Stromal cell of bone marrow (primary cell): Measurements from ENCODE around the gene NAXE.
"Not testable (repeated sequence)": the region's sequence is repeated elsewhere in the genome, so short reads cannot be mapped to it uniquely, and the experiment has no call there.

ENCODE experiments used
- DNase-seq: peaks from one replicate; pipeline ENCODE4 v3.0.0-alpha.2; 2012; ENCODE audit warnings: low read depth

Gene NAXE

GRCh38 chr1:156593661-156593989, 2.0 kb downstream of the NAXE start:
- no peak for DNase-seq

- DNase-seq = no peak
Measured at GRCh38 chr1:156594190-156594589, 2.6 kb downstream of the NAXE start.

GRCh38 chr1:156595016-156595415, 3.4 kb downstream of the NAXE start:
- no peak for DNase-seq

DNA sequence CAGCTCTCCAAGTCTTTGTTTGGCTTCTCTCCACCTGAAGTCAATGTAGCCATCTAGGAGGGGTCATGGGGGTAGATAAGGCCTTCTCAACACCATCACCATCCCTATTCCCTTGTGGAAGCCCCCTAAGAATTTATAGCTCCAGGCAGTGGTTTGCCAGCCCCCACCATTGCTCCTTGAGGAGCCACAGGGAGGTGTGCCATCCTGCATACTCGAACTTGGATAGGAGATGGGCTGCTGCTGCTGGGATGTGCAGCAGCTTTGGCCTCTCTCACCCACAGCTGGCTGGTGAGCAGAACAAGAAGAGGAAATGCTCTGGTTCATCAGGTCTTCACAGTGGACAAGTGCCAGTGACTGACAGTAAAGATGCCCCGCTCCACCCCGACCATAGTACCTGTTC, 4.8 kb downstream of the NAXE start:
- DNase-seq = no peak

DNA sequence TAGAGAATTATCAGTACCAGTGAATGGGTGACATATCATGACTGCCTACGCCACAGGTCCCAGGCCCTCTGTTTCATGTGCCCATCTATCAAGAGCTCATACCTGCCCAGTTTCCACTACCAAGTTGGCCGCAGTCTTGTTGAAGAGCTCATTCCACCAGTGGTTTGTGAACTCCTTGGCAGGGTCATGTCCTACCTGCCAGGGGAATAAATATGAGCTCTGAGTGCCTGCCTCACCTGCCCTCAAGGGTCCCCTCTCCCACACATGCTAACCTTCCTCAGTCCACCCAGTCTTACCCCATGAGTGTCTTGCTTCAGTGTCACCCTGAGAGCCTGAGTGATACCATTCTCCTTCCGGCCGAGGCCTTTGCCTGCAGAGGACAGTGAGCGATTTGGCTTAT, 6.5 kb downstream of the NAXE start:
- no peak for DNase-seq

DNA sequence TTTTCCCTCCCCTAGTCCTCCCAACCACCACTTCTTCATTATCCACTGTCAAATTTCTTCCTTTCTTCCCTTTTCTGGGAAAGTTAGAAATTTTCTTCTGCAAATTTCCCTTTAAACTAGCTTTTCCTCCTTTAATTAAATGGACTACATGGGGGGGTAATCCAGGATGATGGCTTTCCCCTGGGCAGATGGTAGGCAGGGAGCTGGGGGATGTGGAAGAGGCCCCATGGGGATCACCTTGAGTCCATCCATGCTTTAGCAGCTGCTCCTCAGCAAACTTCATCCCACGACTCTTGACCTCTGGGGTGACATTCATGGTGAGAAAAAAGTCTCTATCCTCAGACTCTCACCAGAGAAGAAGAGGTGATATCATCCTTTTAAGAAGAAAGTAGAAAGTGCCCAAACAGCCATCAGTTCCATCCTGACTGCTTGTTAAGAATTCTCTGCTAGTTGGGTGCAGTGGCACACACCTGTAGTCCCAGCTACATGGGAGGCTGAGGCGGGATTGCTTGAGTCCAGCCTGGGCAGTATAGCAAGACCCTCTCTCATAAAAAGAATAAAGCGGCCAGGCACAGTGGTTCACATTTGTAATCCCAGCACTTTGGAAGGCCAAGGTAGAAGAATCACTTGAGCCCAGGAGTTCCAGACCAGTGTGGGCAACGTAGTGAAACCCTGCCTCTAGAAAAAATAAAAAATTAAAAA, 7.3 kb downstream of the NAXE start:
- no peak for DNase-seq

GRCh38 chr1:156599811-156600210, 8.2 kb downstream of the NAXE start:
- DNase-seq = no peak

- DNase-seq = no peak
Measured at GRCh38 chr1:156600733-156601121, 9.2 kb downstream of the NAXE start.

DNA sequence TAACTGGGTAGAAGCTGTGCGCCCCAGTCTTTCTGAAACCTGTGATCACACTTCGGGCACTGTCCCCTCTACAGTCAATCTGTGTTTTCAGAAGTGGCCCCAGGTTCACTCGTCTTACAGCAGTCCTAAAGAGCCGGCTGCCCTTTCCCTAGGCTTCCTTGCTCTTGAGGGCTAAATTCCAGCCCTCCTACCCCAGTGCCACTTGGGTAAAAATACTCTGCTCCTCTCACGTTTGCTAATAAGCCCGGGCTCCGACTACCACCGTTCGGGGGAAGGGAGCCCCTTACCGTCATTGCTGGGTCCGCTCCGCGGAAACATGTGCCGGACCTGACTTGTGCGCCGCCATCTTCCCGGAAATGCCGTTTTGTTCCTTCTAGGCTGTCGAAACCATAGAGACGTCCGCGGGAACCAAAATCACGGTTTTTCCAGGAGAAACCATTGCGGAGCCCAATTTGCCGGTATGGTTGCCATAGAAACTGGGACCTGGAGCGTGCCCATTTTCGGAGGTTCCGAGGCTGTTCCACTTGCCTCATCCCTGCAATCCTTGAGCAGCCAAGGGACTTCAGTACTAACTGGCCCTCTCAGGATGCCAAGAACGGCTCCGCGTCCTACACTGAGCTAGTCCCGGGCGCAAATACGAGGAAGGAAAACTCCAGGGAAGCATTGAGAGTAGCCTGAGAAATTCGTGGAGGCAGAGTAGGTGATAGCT, 9.7 kb downstream of the NAXE start, which contains the start of gene GPATCH4:
TSS of gene GPATCH4 (minus strand) at position 358 of the 709 bp plus-strand sequence.
- peak; percentile 93 for DNase-seq

GRCh38 chr1:156601892-156602291, 10.3 kb downstream of the NAXE start:
- no peak for DNase-seq

GRCh38 chr1:156602557-156602993, 11.0 kb downstream of the NAXE start:
- DNase-seq = no peak

DNA sequence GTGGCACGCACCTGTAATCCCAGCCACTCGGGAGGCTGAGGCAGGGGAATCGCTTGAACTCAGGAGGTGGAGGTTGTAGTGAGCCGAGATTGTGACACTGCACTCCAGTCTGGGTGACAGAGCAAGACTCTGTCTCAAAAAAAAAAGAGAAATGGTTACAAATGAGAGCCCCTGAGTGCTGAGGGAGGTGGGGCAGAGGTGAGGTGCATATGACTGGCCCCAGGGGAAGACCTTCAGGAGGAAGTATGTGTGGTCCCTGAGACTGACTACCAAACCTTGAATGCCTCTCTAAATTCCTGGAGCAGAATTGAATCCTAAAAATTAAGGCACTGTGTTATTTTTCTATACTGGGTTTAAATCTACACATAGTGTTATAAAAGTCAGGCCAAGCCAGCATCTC, 15.8 kb downstream of the NAXE start:
- DNase-seq = not testable (repeated sequence)

DNA sequence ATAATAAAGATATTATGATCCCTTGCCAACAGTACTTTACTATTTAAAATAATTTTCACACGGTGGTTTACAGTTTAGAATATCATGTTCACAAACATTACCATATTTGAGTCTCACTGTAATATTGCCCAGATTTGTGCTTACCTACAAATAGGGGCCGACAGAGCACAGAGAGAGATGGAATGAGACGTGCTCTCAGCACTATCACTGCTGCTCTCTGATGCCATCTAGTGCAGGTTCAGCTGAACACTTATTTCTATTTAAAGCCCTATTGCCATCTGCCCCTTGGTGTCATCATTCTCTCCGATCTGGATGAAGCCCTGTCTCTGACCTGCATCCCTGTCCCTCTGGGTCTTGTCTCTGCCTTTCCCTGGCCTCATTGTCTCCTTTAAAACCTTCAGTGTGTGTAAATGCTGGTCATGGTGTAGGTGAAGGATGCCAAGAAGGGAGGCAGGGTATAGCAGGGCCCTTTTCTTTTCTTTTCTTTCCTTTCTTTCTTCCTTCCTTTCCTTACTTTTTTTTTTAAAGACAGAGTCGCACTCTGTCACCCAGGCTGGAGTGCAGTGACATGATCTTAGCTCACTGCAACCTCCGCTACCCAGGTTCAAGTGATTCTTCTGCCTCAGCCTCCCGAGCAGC, 16.6 kb downstream of the NAXE start:
- DNase-seq = peak; percentile 46

- DNase-seq = no peak
Measured at GRCh38 chr1:156608981-156609380, 17.4 kb downstream of the NAXE start.

- DNase-seq = not testable (repeated sequence)
Measured at GRCh38 chr1:156610072-156610471, 18.5 kb downstream of the NAXE start.

DNA sequence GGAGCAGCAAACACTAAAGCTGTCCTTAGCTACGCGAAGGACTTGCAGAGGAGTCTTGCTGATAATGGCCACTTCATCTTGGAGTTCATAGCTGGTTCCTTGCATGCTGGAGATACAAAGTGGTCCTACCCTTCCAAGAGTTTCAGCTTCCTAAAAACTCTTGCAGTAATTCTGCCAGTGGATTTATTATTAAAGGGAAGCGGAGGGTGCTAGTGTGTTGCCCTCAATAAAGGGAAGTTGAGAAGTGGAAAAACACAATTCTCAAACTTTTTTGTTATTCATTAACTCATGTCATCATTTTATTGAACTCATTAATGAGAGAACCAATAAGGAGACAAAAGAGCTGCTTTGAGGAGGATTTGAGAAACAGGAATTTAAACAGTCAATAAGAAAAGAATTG, 21.1 kb downstream of the NAXE start:
- DNase-seq = no peak

DNA sequence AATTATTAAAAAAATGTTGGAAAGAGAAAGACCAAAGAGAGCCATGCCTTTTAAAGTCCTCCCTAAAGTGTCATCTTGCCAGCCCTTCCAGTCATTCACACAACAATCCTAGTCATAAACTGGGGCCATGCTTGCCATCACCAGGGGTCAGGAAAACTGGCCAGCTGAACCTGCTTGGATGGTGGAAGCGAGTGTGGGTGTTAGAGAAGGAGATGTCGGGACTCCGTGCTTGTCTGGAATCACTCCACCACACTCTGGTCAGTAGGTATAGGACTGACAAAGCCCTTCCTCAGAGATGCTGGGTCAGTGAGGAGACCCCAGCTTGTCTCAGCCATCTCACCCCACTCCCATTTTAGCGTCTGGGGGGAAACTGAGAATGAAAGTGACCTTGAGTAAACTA, 24.4 kb downstream of the NAXE start:
- no peak for DNase-seq

DNA sequence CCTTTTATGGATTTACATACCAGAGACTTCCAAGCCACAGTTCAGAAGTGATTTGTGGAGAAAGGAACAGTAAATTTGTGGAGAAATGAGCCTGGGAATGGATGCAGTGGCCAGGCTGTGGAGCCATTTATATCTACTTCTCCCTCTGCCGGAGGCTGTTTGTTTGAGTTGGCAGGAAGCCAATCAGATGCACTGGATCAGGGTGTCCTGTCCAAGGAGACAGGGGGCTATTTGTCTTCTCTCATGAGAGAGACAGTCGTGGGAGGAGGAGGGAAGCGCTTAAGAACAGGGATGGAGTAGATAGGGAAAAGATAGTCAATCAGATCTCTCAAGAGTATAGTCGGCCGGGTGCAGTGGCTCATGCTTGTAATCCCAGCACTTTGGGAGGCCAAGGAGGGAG, 24.9 kb downstream of the NAXE start:
- no peak for DNase-seq

DNA sequence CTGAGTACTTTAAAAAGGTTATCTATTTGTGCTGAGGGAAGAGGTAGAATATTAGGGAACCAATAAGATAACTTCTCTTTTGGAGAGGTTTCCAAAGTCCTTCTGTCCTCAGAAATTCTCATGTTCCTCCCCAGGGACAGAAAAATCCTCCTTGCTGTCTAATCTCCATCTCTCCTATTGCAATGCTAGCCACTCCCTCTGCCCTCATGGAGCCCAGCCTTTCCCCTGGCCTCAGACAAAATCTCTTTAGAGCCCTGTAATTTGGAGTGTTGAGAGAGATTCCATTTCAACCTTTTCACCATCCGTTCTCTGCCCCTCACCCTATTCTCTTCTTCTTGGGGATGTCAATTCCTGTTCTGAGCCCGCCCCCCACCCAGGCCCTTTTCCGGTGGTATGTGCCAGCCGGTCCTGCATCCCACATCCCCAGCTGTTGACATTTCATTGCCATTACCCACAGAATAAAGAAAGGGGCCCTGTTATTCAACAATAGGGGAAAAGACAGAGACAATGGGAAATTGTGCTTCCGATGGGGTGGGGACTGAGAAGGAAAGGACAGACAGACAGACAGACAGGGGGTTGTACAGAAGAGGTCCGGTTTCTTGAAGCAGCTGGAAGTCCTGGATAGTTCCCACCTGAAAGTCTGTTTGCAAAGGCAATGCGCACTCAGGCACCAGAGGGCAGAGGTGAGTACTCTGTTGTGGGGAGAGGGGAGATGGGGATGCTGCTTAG, 27.4 kb downstream of the NAXE start, which contains the start of gene HAPLN2:
TSS of gene HAPLN2 (plus strand) at position 563 of the 729 bp plus-strand sequence. CDS start 4,076 bp downstream, outside the sequence.
- no peak for DNase-seq

DNA sequence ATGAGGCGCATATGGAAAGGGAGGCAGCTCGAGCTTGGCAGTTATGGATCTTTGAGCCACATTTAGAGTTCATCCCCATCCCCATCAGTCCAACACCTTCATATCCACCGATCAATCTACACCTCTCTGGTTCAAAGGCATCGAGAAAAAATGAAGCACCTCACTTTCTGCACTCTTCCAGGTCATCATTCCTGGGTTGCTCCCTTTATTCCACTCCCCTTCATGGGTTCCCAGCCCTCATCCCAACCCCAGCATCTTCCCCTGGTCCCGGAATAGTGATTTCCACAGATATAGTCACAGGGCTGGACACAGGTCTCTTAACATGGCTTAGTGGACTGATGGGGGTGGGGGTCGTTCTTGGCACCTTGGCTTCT, 28.0 kb downstream of the NAXE start:
- no peak for DNase-seq

DNA sequence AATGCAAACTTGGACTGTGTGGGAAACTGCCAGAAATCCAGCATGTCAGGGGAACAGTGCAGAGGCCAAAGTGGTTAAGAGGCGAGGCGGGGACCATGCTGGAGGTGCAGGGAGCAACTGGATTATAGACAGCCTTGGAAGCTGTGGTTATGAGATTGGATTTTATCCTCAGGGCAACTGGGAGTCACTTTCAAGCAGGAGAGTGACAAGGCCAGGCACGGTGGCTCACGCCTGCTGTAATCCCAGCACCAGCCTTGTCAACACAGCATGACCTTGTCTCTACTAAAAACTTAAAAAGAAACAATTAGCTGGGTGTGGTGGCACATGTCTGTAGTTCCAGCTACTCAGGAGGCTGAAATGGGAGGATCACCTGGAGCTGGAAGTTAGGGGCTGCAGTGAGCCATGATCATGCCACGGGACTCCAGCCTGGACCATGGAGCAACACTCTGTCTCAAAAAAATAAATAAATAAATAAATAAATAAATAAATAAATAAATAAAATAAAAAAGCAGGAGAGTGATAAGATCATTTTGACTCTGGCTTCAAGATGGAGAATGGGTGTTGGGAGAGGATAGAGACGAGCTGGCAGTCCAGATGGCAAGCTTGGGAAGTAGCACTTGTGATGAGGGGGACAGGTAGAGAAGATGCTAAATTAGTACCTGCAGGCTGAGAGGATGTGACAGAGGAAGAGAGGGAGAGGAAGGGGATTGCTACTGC, 31.2 kb downstream of the NAXE start:
- no peak for DNase-seq
